Right lobe of liver (tissue), 6 donors: ENCODE measurements around the gene MSL1. TPM values are rescaled to one million over a fixed set of nuclear protein-coding genes. Genes with fewer than 3 reads are reported as not detected.

Experiments
- ATAC-seq, 4 donors: fragments of 200-7000 bp; cut with Tn5 transposase; one replicate each; pipeline ENCODE4 v1.9.1; 2020; ENCODE audit warnings: mild to moderate bottlenecking in 4 of 4, moderate library complexity in 4 of 4
- DNase-seq, 3 donors: peaks; one replicate each; pipeline ENCODE4 v3.0.0-alpha.2; 2020
- H3K27ac ChIP-seq, 3 donors: fragments of 200-600 bp; one replicate each; pipeline ENCODE4 v1.8.0; 2022
- H3K27me3 ChIP-seq, 2 donors: fragments of 200-600 bp; one replicate each; pipeline ENCODE4 v1.8.0; 2022
- H3K36me3 ChIP-seq, 4 donors: fragments of 200-600 bp; sonication (generic) in 1 of 4; one replicate each; pipeline versions ENCODE4 v1.5.1 to v1.8.0; 2017 to 2022; ENCODE audit warnings: control low read depth in 1 of 4
- H3K4me1 ChIP-seq, 4 donors: fragments of 200-600 bp; sonication (generic) in 1 of 4; one replicate each; pipeline versions ENCODE4 v1.5.1 to v1.8.0; 2017 to 2022; ENCODE audit warnings: control low read depth in 1 of 4
- H3K4me3 ChIP-seq, 3 donors: fragments of 200-600 bp; one replicate each; pipeline ENCODE4 v1.8.0; 2022
- H3K9me3 ChIP-seq, 4 donors: fragments of 200-600 bp; sonication (generic) in 1 of 4; one replicate each; pipeline versions ENCODE4 v1.5.1 to v1.8.0; 2017 to 2022; ENCODE audit warnings: control low read depth in 1 of 4
- POLR2A ChIP-seq: fragments of 450-650 bp; IDR thresholded peaks from one replicate; pipeline ENCODE4 v1.6.1; 2017; ENCODE audit warnings: antibody characterized with exemption, mild to moderate bottlenecking
- WGBS: methylation state at CpG from one replicate; pipeline ENCODE4 v1.1.6; 2018; ENCODE audit warnings: low coverage, low lambda C conversion rate; ENCODE audit not compliant: insufficient coverage; ENCODE audit errors: missing lambda C conversion rate; 5-methylcytosine and 5-hydroxymethylcytosine counted together
- intact Hi-C, 2 donors: fragments of 100-400 bp; cut with DNase I; formaldehyde crosslinking; loops; one replicate each; pipeline versions ENCODE4 v1.11.2 to v1.14.1; 2022
- total RNA-seq, 6 experiments: library from RNA; depleted of rRNA in 2 of 6; stranded (reverse); fragments of >200 nt in 2 of 6; fragmentation: NEBNext Ultra II Directional in 3 of 6; extraction: Animal tissue kit (Norgen Biotek cat#: 25700) in 3 of 6; gene quantifications; one replicate each; pipeline versions ENCODE4 v1.1.0 to v1.2.4, GENCODE V29; 2016 to 2023
- TF ChIP-seq, protein P1 (sequence below), 4 donors: fragments of 200-600 bp in 3 of 4; fragments of 450-650 bp in 1 of 4; IDR thresholded peaks; one replicate each; pipeline versions ENCODE4 v1.5.1 to v1.8.0; 2016 to 2022; ENCODE audit warnings: antibody characterized with exemption in 4 of 4, mild to moderate bottlenecking in 2 of 4
- donor health status: DM: no; HTN: yes; CAD: no.
- donor health status: DM: no; HTN: no; CAD: no.
- donor health status: DM: no; HTN: no; CAD: no.
- donor health status: DM: no; HTN: yes; CAD: no.
- donor health status: DM: no; HTN: yes; CAD: no.

Gene MSL1
- total RNA-seq, 6 experiments from 2014 or later: 31.1 to 43.8 (median 36.0) TPM

DNA sequence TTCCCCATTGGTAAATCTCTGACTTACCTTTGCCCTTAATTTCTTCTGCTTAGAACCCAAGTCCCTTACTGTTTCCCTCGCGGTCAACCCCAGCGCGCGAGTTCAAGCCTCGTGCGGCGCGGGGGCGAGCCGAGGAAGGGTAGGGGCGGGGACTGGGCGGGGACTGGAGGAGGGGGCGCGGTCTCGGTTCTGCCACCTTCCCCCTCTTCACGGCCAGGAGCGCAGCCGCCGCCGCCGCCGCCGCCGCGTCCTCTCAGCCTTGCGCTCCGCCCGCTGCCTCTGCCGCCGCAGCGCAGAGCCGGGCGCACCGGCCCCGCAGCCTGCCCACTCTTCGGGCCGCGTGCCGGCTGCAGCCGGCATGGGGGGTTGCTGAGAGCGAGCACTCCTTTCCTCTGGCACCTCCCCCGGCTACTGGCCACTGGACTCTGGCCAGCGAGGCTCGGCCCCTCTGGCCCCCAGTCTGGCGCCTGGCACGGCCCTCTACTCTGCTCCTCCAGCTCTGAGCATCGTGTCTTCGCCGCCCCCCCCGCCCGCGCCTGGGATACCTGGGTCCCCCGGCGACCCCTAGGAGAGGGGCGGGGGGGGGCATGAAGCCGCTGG is 55.6 kb downstream of the MSL1 start, which contains the start of gene RAPGEFL1:
TSS of gene RAPGEFL1 (plus strand) at position 196 of the 600 bp plus-strand sequence. CDS start at position 588, 392 bp downstream.
- DNase-seq: peak; percentile 84 to 89 (median 87)
- no peaks in the 10 kb centered on the region for H3K27me3 ChIP-seq
- H3K4me3 ChIP-seq: peak within 1 kb of the TSS; percentile 49 to 65 (median 56)
- ATAC-seq: peak; percentile 83 to 87 (median 86)
- WGBS: 0% methylated on average over 9 of the region's 57 CpGs
- TF ChIP-seq POLR2A: peak; percentile 37
- TF ChIP-seq, protein P1, sequence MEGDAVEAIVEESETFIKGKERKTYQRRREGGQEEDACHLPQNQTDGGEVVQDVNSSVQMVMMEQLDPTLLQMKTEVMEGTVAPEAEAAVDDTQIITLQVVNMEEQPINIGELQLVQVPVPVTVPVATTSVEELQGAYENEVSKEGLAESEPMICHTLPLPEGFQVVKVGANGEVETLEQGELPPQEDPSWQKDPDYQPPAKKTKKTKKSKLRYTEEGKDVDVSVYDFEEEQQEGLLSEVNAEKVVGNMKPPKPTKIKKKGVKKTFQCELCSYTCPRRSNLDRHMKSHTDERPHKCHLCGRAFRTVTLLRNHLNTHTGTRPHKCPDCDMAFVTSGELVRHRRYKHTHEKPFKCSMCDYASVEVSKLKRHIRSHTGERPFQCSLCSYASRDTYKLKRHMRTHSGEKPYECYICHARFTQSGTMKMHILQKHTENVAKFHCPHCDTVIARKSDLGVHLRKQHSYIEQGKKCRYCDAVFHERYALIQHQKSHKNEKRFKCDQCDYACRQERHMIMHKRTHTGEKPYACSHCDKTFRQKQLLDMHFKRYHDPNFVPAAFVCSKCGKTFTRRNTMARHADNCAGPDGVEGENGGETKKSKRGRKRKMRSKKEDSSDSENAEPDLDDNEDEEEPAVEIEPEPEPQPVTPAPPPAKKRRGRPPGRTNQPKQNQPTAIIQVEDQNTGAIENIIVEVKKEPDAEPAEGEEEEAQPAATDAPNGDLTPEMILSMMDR (IDR thresholded peaks at IDR 0.05): no peak
- H3K27ac ChIP-seq: peak within 1 kb of the TSS in 1 of 3 donors; percentile 37
- no peaks in the 10 kb centered on the region for H3K36me3 ChIP-seq
- H3K4me1 ChIP-seq: peaks cover 0 to 36% (median 14%) of the 10 kb centered on the region in 4 donors
- intact Hi-C loops: loop anchor here in 1 of 2 donors (10.0 kb wide), 2 partner anchors 123 to 163 kb away; partner anchors contain the start of genes CSF3 and MED24
- H3K9me3 ChIP-seq: no peaks in the 10 kb centered on the region

DNA sequence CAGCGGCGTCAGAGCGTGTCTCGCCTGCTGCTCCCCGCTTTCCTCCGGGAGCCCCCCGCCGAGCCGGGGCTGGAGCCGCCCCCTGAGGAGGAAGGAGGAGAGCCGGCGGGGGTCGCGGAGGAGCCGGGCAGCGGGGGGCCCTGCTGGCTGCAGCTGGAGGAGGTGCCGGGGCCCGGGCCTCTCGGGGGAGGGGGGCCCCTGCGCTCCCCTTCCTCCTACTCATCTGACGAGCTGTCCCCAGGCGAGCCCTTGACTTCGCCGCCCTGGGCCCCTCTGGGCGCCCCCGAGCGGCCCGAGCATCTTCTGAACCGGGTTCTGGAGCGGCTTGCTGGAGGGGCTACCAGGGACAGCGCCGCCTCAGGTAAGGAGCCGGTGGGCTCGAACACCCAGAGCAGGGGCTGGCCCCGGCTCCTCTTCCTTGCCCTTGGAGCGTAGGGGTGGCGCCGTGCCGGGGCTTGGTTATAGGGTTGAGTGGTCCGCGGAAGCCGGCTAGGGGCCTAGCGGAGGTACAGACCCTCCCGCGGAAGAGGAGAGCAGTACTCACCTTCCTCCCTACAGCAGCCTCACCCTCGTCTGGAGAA is 56.3 kb downstream of the MSL1 start:
- DNase-seq (peak in 1 of 3 donors; percentile 48), ATAC-seq (no peak)
- intact Hi-C loops: loop anchor here in 1 of 2 donors (10.0 kb wide), 2 partner anchors 123 to 163 kb away; partner anchors contain the start of genes CSF3 and MED24
- no peak for TF ChIP-seq POLR2A
- TF ChIP-seq, protein P1 (IDR thresholded peaks at IDR 0.05): no peak
- H3K4me3 ChIP-seq: peak overlapping the region in 2 of 3 donors; percentile 56 to 65
- peak overlapping the region in 1 of 3 donors; percentile 37 for H3K27ac ChIP-seq
- H3K9me3 ChIP-seq: no peaks in the 10 kb centered on the region
- H3K36me3 ChIP-seq: no peaks in the 10 kb centered on the region
- no peaks in the 10 kb centered on the region for H3K27me3 ChIP-seq
- WGBS: no CpG with 5 or more reads among the region's 46 CpGs
- H3K4me1 ChIP-seq: peaks cover 0 to 33% (median 11%) of the 10 kb centered on the region in 4 donors

- no peaks in the 10 kb centered on the region for H3K36me3 ChIP-seq
- DNase-seq (no peak), ATAC-seq (no peak)
- peaks cover 0 to 29% (median 8%) of the 10 kb centered on the region in 4 donors for H3K4me1 ChIP-seq
- H3K27ac ChIP-seq: no peak overlapping the region
- WGBS: 94% methylated on average over 3 of the region's 7 CpGs
- intact Hi-C loops: loop anchor here in 1 of 2 donors (10.0 kb wide), 2 partner anchors 124 to 164 kb away; partner anchors contain the start of genes CSF3 and MED24
- H3K27me3 ChIP-seq: no peaks in the 10 kb centered on the region
- H3K9me3 ChIP-seq: no peaks in the 10 kb centered on the region
- no peak for TF ChIP-seq POLR2A
- TF ChIP-seq, protein P1 (IDR thresholded peaks at IDR 0.05): no peak
- no peak overlapping the region for H3K4me3 ChIP-seq
Observed at GRCh38 chr17:40178660-40179059, 56.9 kb downstream of the MSL1 start.

DNA sequence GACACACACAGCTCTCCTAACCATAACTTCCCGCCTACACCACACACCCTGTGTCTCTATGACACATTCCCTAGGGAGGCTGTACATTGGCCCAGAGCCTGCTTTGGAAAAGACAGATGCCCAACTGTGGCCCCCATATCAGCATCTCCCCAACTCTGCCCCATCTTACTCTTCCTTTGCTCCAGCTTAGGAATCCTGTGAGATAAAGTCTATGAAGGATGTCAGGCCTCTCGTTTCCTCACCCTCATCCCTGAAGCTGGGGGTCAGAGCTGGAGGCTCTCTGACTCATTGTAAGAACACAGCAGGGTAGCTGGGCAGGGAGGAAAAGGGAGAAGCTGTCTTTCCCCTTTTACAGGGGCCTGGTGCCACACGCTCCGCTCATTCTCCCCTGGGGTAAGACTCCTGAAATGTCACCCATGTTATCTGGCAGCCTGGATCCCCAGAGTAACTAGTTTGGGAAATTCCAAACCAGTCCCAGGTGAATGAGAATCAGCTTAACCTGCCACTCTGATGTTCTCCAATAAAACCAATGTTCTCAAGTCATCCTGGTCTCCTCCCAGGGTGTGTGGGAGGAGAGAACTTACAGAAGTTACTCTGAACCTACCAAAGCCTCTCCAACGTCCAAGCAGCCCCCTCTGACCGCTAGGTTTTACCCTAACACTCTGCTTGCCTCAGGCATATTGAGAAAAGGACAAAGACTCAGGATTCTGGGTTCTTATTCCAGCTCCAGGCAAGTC is 58.3 kb downstream of the MSL1 start:
- whole genome bisulfite sequencing: 78% methylated on average over 3 of the region's 6 CpGs
- ATAC-seq: no peak
- H3K9me3 ChIP-seq: no peaks in the 10 kb centered on the region
- H3K4me1 ChIP-seq: peaks cover 0 to 33% (median 10%) of the 10 kb centered on the region in 4 donors
- no peaks in the 10 kb centered on the region for H3K27me3 ChIP-seq
- intact Hi-C loops: loop anchor here in 1 of 2 donors (10.0 kb wide), 2 partner anchors 125 to 165 kb away; partner anchors contain the start of genes CSF3 and MED24
- H3K27ac ChIP-seq: peak overlapping the region in 1 of 3 donors; percentile 15
- no peak for TF ChIP-seq POLR2A
- TF ChIP-seq, protein P1 (IDR thresholded peaks at IDR 0.05): no peak
- H3K36me3 ChIP-seq: no peaks in the 10 kb centered on the region
- DNase-seq: no peak
- no peak overlapping the region for H3K4me3 ChIP-seq
